NB4 (cell line): ENCODE results near the gene NEK5.
A peak's percentile ranks its signal among the peaks of the same experiment; 100 is the strongest.

Experiments used
- DNase-seq: peaks from one replicate; pipeline ENCODE4 v3.0.0; 2010; ENCODE audit warnings: low read depth
- H3K4me3 ChIP-seq: one replicate; pipeline ENCODE4 v1.5.1; 2011; ENCODE audit warnings: mild to moderate bottlenecking, low read depth, low read length, moderate library complexity
- CTCF ChIP-seq: IDR thresholded peaks from one replicate; pipeline ENCODE4 v1.5.1; 2012; ENCODE audit warnings: low read depth, low read length
- MAX ChIP-seq: IDR thresholded peaks from 2 replicates; pipeline ENCODE4 v1.6.1; 2011; ENCODE audit warnings: low read depth, low read length
- MYC ChIP-seq: IDR thresholded peaks from 2 replicates; pipeline ENCODE4 v1.6.1; 2011; ENCODE audit warnings: low read depth, low read length
- POLR2A ChIP-seq: IDR thresholded peaks from 2 replicates; pipeline ENCODE4 v1.6.1; 2011; ENCODE audit warnings: mild to moderate bottlenecking; ENCODE audit not compliant: insufficient read length; ENCODE audit errors: extremely low read depth

NEK5 gene

GRCh38 chr13:52159159-52159982 lies 30.5 kb upstream of the NEK5 start, which contains the start of gene NEK3:
TSS of gene NEK3 (minus strand) at chr13:52159597. CDS start at chr13:52156191, 3,406 bp downstream.
- TF ChIP-seq POLR2A (peak; percentile 80), MYC (peak; percentile 91), MAX (peak; percentile 97), CTCF (no peak)
- H3K4me3 ChIP-seq: peak within 1 kb of the TSS; percentile 68
- peak; percentile 86 for DNase-seq

GRCh38 chr13:52158629-52159158 lies 29.8 kb upstream of the NEK5 start:
- peak overlapping the region; percentile 68 for H3K4me3 ChIP-seq
- DNase-seq: peak; percentile 62
- no peak for TF ChIP-seq CTCF
- no peak for TF ChIP-seq POLR2A
- no peak for TF ChIP-seq MYC
- no peak for TF ChIP-seq MAX

GRCh38 chr13:52156724-52157261 lies 27.9 kb upstream of the NEK5 start:
- no peak for TF ChIP-seq CTCF
- no peak for TF ChIP-seq POLR2A
- TF ChIP-seq MAX: no peak
- TF ChIP-seq MYC: no peak
- H3K4me3 ChIP-seq: no peak overlapping the region
- DNase-seq: no peak

- no peak overlapping the region for H3K4me3 ChIP-seq
- no peak for TF ChIP-seq POLR2A
- TF ChIP-seq CTCF: no peak
- no peak for TF ChIP-seq MAX
- DNase-seq: no peak
Measured at GRCh38 chr13:52155177-52155576, 26.3 kb upstream of the NEK5 start.

- H3K4me3 ChIP-seq: no peak overlapping the region
- TF ChIP-seq MAX: no peak
- no peak for TF ChIP-seq POLR2A
- no peak for TF ChIP-seq CTCF
- no peak for TF ChIP-seq MYC
- no peak for DNase-seq
Measured at GRCh38 chr13:52147225-52147624, 18.4 kb upstream of the NEK5 start.

GRCh38 chr13:52141299-52141698 lies 12.4 kb upstream of the NEK5 start:
- TF ChIP-seq MYC: no peak
- TF ChIP-seq MAX: no peak
- no peak for TF ChIP-seq CTCF
- no peak for TF ChIP-seq POLR2A
- DNase-seq: no peak

More at GRCh38 chr13:52141299-52141698, 12.4 kb upstream of the NEK5 start:
- H3K4me3 ChIP-seq: no peak overlapping the region
